Activated CD4-positive, alpha-beta T cell treated with anti-CD3 and anti-CD28 coated beads, Interleukin-2, Interleukin-6, amounts not matched to agents 100 ng/mL and 50 ng/mL, durations not matched to agents 16 hours and 8 hours (primary cell): ENCODE results near the gene UGT1A3.
"Not testable (repeated sequence)": the region's sequence is repeated elsewhere in the genome, so short reads cannot be mapped to it uniquely, and the experiment has no call there.

Experiments used
- DNase-seq: peaks from one replicate; pipeline ENCODE4 v3.0.0-alpha.2; 2020

The UGT1A3 gene

DNA sequence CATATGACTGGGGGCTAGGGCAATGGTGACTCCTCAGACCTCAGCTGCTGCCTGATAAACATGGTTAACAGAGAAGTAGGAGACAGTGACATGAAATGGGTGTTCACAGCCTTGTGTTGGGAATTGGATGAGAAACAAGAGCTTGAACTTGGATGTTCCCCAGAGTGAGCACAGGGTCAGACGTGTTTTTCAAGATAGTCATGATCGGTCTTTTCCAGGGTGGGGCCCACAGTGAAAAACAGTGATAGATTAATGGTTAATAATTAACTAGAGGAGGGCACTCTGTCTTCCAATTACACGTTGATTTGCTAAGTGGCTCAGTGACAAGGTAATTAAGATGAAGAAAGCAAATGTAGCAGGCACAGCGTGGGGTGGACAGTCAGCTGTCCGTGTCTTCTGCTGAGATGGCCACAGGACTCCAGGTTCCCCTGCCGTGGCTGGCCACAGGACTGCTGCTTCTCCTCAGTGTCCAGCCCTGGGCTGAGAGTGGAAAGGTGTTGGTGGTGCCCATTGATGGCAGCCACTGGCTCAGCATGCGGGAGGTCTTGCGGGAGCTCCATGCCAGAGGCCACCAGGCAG, at the start of gene UGT1A3:
Gene UGT1A3, plus strand, starts transcription at position 320 of the 579 bp plus-strand sequence. Its CDS starts 85 bp downstream, at position 405.
- no peak for DNase-seq

- no peak for DNase-seq
Measured at GRCh38 chr2:233679196-233679595, 49.6 kb upstream of the UGT1A3 start.

DNA sequence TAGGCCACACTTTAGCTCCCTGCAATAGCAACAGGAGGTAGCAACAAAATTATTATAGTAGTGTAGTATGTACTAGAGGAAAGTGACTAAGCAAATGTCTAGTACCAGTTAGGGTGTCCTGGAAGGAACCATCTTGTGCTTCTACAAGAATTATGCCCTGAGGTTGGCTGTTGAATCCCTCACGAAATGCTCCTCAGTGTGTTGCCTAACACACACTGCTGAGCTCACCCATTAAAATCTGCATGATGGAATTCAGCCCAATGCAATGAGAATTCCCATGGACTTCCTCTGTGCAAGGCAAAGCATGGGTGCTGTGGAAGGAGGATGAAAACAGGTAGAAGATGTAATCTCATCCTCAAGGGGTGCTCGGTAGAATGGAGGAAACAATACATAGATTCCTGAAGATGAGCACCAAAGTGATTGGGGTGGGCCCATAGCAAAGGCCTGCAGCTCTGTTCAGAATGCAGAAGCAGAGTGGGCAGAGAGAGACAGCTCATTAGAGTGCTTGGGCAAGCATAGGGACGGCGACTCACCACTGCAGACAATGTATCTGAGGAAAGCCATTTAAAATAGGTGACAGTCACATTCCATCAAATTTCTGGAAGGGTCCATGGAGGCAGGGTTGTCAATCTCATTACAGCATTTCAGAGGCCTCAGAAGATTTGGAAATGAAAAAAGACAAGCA, 48.3 kb upstream of the UGT1A3 start:
- DNase-seq: no peak

DNA sequence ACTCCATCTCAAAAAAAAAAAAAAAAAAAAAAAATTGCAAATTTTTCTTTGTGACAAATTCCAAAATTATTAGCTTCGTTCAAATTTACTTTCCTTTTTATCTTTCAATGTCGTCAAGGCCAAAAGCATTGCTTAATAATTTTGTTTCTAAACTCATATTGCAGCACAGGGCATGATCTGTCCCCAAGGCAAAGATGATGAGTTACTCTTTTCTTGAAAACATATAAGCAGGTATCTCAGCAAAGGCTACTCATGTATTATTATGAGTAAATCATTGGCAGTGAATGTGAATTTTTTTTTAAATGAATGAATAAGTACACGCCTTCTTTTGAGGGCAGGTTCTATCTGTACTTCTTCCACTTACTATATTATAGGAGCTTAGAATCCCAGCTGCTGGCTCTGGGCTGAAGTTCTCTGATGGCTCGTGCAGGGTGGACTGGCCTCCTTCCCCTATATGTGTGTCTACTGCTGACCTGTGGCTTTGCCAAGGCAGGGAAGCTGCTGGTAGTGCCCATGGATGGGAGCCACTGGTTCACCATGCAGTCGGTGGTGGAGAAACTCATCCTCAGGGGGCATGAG, 47.2 kb upstream of the UGT1A3 start, which contains the start of gene UGT1A7:
Gene UGT1A7, plus strand, starts transcription at position 381 of the 579 bp plus-strand sequence. Its CDS starts 37 bp downstream, at position 418.
- no peak for DNase-seq

- DNase-seq: no peak
Measured at GRCh38 chr2:233684640-233685039, 44.2 kb upstream of the UGT1A3 start.

DNA sequence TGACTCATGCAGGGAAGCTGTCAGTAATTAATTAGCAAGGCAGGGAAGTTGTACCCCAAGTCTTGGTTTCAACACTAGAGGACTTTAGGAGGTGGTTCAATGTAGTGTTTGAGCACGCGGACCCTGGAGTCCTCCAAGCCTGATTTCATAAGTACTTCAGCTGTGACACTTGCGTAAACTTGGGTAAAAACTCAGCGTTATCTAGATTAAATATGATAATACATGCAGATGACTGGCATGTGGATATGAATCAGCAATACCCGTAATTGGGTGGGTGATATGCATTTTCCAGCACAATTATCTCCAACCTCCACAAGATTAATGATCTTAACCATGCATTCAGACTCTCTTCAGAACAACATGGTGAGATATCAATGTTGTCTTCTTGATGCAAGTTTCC, 41.9 kb upstream of the UGT1A3 start:
- no peak for DNase-seq

DNA sequence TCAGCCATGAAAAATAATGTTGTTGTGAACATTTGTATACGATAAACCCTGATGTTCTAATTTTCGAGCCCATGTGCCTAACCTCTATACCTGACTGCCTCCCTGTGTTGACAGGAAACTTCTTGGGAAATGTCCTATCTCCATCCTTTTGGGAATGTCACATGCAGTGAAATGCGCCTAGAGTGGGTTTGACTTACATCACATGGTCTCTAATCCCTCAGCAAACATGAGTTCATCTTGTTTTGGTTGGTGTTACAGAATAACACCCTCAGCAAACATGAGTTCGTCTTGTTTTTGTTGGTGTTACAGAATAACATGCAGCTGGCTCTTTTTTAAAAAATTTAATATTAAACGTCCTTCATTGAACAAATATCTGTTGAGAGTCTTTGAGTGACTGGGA, 40.5 kb upstream of the UGT1A3 start:
- DNase-seq: no peak

DNA sequence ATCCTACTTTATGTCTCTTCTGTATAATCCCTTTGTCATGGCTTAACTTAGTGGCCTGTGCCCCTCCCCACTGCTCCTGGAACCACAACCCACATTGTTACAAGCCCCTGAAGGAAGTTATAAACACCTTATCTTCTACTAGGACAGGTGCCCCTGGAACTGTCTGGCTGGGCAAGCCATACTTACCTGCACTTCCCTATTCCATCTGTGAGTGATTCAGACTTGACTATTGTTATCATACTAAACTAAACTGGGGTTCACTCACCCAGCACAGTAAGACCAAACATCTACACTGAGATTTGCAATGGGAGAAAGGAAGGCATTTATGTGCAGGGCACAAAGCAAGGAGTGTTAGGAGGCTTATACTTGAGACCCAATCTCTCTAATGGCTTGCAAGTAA, 39.8 kb upstream of the UGT1A3 start:
- no peak for DNase-seq

DNA sequence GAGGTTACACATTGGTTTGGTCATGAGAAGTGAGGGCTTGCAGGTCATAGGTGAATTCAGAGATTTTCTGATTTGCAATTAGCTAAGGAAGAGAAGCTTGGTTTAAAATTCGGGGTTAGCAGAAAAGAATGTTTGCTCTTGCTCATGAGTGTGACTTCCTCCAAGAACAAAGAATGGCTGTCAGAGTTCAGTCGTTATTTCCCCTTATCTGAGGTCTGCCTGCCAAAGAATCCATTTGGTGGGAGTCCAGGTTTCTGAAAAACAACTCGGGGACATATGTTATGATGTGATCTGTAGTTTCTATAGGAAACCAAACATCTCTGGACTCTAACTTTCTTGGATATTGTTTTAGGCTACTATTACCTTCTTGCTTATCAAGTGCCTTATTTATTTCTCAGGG, 39.3 kb upstream of the UGT1A3 start:
- no peak for DNase-seq

GRCh38 chr2:233690444-233690843, 38.4 kb upstream of the UGT1A3 start:
- no peak for DNase-seq

DNA sequence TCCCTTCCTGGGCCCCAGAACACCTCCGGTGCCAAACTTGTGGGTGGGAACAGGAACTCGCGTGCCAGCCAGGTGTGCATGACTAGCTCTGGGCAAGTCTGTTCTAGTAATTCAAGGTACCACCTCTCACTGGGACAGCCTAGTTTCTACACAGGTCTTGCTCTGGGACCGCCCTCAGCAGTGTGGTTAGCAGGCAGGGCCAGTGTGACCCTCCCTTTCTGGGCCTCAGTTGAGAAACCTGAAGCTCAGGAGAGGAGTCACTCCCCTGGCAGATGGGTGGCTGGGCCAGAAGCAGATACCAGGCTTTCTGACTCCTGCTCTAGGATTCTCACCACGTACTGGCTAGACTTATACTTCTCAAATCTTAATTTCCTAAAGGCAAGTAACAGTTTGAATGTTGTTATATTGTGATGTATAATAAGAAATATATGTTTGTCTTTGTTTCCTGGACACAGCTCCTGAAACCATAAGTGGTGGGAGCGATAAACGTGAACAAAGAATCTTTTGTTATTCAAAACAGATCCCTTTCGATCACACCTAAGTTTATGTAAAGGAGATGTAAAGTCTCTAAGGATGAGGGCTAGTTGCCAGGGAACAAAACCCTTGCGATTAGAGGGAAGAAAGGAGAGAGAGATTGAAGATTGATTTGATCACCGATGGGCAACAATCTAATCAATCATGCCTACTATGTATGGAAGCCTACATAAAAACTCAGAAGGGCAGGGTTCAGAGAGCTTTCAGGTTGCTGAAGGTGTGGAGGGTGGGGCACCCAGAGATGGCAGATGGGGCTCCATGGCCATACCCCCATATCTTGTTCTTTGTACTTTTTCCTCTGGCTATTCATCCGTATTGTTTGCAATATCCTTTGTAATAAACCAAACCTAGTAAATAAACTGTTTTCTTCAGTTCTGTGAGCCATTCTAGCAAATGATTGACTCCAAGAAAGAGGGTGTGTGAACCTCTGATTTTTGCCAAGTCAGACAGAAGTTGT, 37.1 kb upstream of the UGT1A3 start:
- no peak for DNase-seq

GRCh38 chr2:233692648-233693047, 36.2 kb upstream of the UGT1A3 start, which contains the start of gene UGT1A6:
Gene UGT1A6, plus strand, starts transcription at chr2:233692890. Its CDS starts 115 bp downstream, at chr2:233693005.
- no peak for DNase-seq

- DNase-seq: no peak
Measured at GRCh38 chr2:233693963-233694362, 34.9 kb upstream of the UGT1A3 start.

DNA sequence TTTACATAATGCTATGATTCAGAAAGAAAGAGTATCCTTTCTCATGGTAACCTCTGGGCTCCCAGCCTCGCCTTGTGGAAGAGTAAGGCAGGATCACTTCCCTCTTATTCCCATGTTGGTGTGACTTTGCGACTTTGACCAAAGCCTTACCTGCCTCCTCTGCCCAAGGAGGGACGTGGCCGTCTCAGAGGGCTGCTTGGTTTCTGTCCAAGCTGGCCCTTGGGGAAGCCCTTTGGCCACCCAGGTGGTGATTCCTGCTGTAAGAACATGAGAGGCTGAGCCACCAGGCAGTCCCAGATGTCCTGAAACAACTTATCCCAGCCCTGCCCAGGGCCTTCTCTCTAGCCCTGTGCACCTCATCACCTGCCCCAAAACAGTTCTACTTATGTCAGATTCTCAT, 30.1 kb upstream of the UGT1A3 start:
- DNase-seq: no peak

GRCh38 chr2:233699424-233700027, 29.3 kb upstream of the UGT1A3 start:
- DNase-seq: no peak

GRCh38 chr2:233700028-233700635, 28.7 kb upstream of the UGT1A3 start:
- DNase-seq: no peak

DNA sequence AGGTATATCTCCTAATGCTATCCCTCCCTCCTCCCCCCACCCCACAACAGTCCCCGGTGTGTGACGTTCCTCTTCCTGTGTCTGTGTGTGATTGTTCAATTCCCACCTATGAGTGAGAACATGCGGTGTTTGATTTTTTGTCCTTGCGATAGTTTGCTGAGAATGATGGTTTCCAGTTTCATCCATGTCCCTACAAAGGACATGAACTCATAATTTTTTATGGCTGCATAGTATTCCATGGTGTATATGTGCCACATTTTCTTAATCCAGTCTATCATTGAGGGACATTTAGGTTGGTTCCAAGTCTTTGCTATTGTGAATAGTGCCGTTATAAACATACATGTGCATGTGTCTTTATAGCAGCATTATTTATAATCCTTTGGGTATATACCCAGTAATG, 28.0 kb upstream of the UGT1A3 start:
- not testable (repeated sequence) for DNase-seq

DNA sequence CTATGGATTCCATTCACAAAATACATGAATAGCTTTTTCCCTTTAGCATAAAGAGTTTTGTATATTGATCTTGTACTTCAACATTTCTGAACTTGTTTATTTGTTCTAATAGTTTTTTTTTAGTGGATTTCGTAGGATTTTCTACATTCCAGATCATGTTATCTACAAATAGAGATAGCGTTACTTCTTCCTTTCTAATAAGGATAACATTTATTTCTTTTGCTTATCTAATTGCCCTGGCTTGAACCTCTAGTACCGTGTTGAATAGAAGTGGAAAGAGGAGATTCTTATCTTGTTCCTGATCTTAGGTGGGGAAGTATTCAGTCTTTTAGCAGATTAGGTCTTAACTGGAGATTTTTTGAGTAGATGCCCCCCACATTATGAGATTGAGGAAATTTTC, 26.6 kb upstream of the UGT1A3 start:
- DNase-seq: no peak

DNA sequence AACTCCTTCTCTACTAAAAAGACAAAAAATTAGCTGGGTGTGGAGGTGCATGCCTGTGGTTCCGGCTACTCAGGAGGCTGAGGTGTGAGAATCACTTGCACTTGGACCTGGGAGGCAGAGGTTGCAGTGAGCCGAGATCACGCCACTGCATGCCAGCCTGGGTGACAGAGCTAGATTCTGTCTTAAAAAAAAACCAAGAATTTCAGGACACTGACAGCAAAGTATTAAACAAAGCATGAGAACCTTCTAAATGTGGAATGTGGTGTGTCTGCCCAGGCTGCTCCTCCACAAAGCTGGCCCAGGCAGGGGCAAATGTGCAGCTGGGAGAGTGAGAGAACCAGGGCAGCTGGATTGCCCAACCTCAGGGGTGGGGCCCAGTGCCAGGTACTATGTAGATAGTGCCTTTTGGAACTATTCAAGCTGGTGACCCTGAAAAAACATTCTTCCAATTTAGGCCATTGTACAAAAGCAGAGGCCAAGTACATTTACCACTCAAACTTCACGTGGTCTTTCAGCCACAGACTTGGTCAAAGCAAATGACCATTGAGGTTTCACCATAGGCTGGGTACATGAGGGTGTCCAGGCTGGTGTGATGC, 22.8 kb upstream of the UGT1A3 start:
- no peak for DNase-seq

DNA sequence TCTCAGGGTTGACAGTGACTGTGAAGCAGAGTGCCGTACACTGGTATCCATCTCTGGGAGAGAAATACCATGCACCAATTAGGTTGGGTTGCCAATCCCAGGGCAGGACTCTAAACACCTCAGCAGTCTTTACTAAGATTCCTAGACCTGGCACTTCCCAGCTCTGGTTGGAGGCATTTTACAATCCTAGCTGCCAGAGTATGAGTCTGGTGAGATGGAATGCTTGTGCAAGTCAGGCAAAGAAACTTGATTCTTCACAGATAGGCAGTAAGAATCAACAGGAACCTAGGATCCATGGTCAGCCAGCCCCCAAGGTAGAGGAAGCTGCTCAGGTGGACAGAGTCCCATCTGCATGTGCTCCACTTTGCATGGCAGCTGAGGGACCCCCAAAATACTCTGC, 22.1 kb upstream of the UGT1A3 start:
- DNase-seq: no peak

GRCh38 chr2:233707940-233708644, 20.8 kb upstream of the UGT1A3 start:
- DNase-seq: no peak
